Stomach (tissue), 9 donors: Measurements from ENCODE around the gene PLPP3. TPM values are rescaled to one million over a fixed set of nuclear protein-coding genes. Genes with fewer than 3 reads are reported as not detected.
A peak's percentile ranks its signal among the peaks of the same experiment; 100 is the strongest.

Experiments used
- DNase-seq, 2 donors: peaks; one replicate each; pipeline versions ENCODE4 v3.0.0 to v3.0.0-alpha.2; 2013 to 2019
- H3K27ac ChIP-seq, 5 donors: fragments of 200-600 bp in 4 of 5; sonication (generic) in 4 of 5; one replicate each; pipeline ENCODE4 v1.5.1; 2013 to 2019; ENCODE audit warnings: mild to moderate bottlenecking in 1 of 5, moderate library complexity in 1 of 5
- H3K27me3 ChIP-seq, 3 donors: fragments of 200-600 bp; sonication (generic); one replicate each; pipeline ENCODE4 v1.5.1; 2017 to 2019; ENCODE audit warnings: mixed run types in 1 of 3
- H3K36me3 ChIP-seq, 4 donors: fragments of 200-600 bp; sonication (generic); 1 replicate in 3 of 4; 2 replicates in 1 of 4; pipeline ENCODE4 v1.5.1; 2016 to 2019
- H3K4me1 ChIP-seq, 4 donors: fragments of 200-600 bp; sonication (generic); one replicate each; pipeline ENCODE4 v1.5.1; 2016 to 2019
- H3K4me3 ChIP-seq, 4 donors: fragments of 200-600 bp; sonication (generic) in 3 of 4; one replicate each; pipeline ENCODE4 v1.5.1; 2016 to 2019; ENCODE audit warnings: mild to moderate bottlenecking in 1 of 4
- H3K9me3 ChIP-seq, 4 donors: fragments of 200-600 bp; sonication (generic); one replicate each; pipeline ENCODE4 v1.5.1; 2016 to 2019
- CTCF ChIP-seq, 7 experiments: fragments of 450-650 bp in 4 of 7; fragments of 200-600 bp in 3 of 7; sonication (generic) in 3 of 7; IDR thresholded peaks; one replicate each; pipeline ENCODE4 v1.5.1; 2016 to 2019; ENCODE audit warnings: antibody characterized with exemption in 7 of 7, control low read depth in 2 of 7, mild to moderate bottlenecking in 1 of 7
- EP300 ChIP-seq: sonication (generic); formaldehyde crosslinking; IDR thresholded peaks from one replicate; pipeline ENCODE4 v1.6.1; 2017; ENCODE audit warnings: antibody characterized with exemption
- POLR2A ChIP-seq, 4 donors: fragments of 450-650 bp; IDR thresholded peaks; one replicate each; pipeline ENCODE4 v1.6.1; 2016; ENCODE audit warnings: antibody characterized with exemption in 4 of 4, control low read depth in 2 of 4, mild to moderate bottlenecking in 1 of 4, moderate library complexity in 1 of 4
- POLR2AphosphoS5 ChIP-seq, 3 donors: sonication (generic); formaldehyde crosslinking; IDR thresholded peaks; one replicate each; pipeline ENCODE4 v1.6.1; 2016; ENCODE audit warnings: antibody characterized with exemption in 3 of 3
- WGBS, 5 donors: extraction: QIAGEN DNeasy Blood & Tissue Kit in 3 of 5; methylation state at CpG; one replicate each; pipeline versions ENCODE4 v1.1.5 to v1.1.7; 2013 to 2018; 5-methylcytosine and 5-hydroxymethylcytosine counted together
- intact Hi-C: fragments of 100-400 bp; cut with DNase I; formaldehyde crosslinking; loops from one replicate; pipeline ENCODE4 v1.15.1; 2023; ENCODE audit warnings: low total_unique reads
- polyA plus RNA-seq, 3 donors: library from polyadenylated mRNA; stranded (reverse); fragments of 200-250 nt; gene quantifications; one replicate each; pipeline ENCODE4 v1.2.3, GENCODE V29; 2013
- total RNA-seq, 5 donors: library from RNA; depleted of rRNA; stranded (reverse); fragments of >200 nt; gene quantifications; one replicate each; pipeline versions ENCODE4 v1.1.0 to v1.2.3, GENCODE V29; 2014 to 2016
- donor health status: healthy with polysubstance abuse.
- donor health status: Bipolar disorder and iron deficiency.
- donor health status: healthy.

The PLPP3 gene
- total and polyA plus RNA-seq, 8 donors = 11.1 to 145 (median 46.1) TPM

- Histone ChIP-seq H3K27me3 (no peaks in the 10 kb centered on the region), H3K4me3 (no peak overlapping the region), H3K27ac (peak overlapping the region in 2 of 5 donors; percentile 35 to 52), H3K9me3 (no peaks in the 10 kb centered on the region), H3K36me3 (peaks cover 10 to 42% (median 36%) of the 10 kb centered on the region in 4 donors), H3K4me1 (peaks cover 7 to 48% (median 19%) of the 10 kb centered on the region in 4 donors)
- 74 to 86% (median 79%) methylated on average over 10 of the region's 10 CpGs for WGBS, 5 donors
- DNase-seq = no peak
- TF ChIP-seq CTCF (IDR thresholded peaks at IDR 0.05) (no peak), POLR2AphosphoS5 (IDR thresholded peaks at IDR 0.05) (no peak), POLR2A (IDR thresholded peaks at IDR 0.05) (no peak), EP300 (no peak)
- intact Hi-C loops = no loop called here
Observed at GRCh38 chr1:56495538-56495937, 83.8 kb downstream of the PLPP3 start.

- Histone ChIP-seq H3K4me1 (peaks cover 7 to 48% (median 19%) of the 10 kb centered on the region in 4 donors), H3K9me3 (no peaks in the 10 kb centered on the region), H3K27ac (no peak overlapping the region), H3K27me3 (no peaks in the 10 kb centered on the region), H3K36me3 (peaks cover 10 to 34% (median 33%) of the 10 kb centered on the region in 4 donors), H3K4me3 (no peak overlapping the region)
- TF ChIP-seq POLR2AphosphoS5 (IDR thresholded peaks at IDR 0.05) (no peak), POLR2A (IDR thresholded peaks at IDR 0.05) (no peak), EP300 (no peak)
- intact Hi-C loops = no loop called here
- 52 to 66% (median 64%) methylated on average over 5 of the region's 5 CpGs for WGBS, 5 donors
- DNase-seq = no peak
Observed at GRCh38 chr1:56494306-56494705, 85.1 kb downstream of the PLPP3 start.

- Histone ChIP-seq H3K36me3 (peaks cover 10 to 34% (median 33%) of the 10 kb centered on the region in 4 donors), H3K27ac (no peak overlapping the region), H3K9me3 (no peaks in the 10 kb centered on the region), H3K4me3 (no peak overlapping the region), H3K4me1 (peaks cover 7 to 46% (median 17%) of the 10 kb centered on the region in 4 donors), H3K27me3 (no peaks in the 10 kb centered on the region)
- no peak for DNase-seq
- intact Hi-C loops = no loop called here
- 88 to 96% (median 92%) methylated on average over 2 of the region's 2 CpGs for WGBS, 5 donors
- TF ChIP-seq POLR2A (IDR thresholded peaks at IDR 0.05) (no peak), EP300 (no peak), CTCF (IDR thresholded peaks at IDR 0.05) (no peak), POLR2AphosphoS5 (IDR thresholded peaks at IDR 0.05) (no peak)
Observed at GRCh38 chr1:56493826-56494225, 85.5 kb downstream of the PLPP3 start.

- H3K27ac ChIP-seq = no peak overlapping the region
- H3K27me3 ChIP-seq = no peaks in the 10 kb centered on the region
Observed at GRCh38 chr1:56491441-56491840, 87.9 kb downstream of the PLPP3 start.

More at GRCh38 chr1:56491441-56491840, 87.9 kb downstream of the PLPP3 start:
- Histone ChIP-seq H3K9me3 (no peaks in the 10 kb centered on the region), H3K4me1 (peaks cover 6 to 26% (median 9%) of the 10 kb centered on the region in 4 donors), H3K4me3 (no peak overlapping the region), H3K36me3 (peaks cover 10 to 30% (median 28%) of the 10 kb centered on the region in 4 donors)
- TF ChIP-seq POLR2AphosphoS5 (IDR thresholded peaks at IDR 0.05) = no peak
- no peak for TF ChIP-seq EP300
- no peak for TF ChIP-seq CTCF (IDR thresholded peaks at IDR 0.05)
- TF ChIP-seq POLR2A (IDR thresholded peaks at IDR 0.05) = no peak
- no peak for DNase-seq
- intact Hi-C loops = no loop called here
- WGBS, 5 donors = 52 to 66% (median 62%) methylated on average over 5 of the region's 5 CpGs
